K562 (cell line): ENCODE measurements around the gene LTA. TPM values are rescaled to one million over a fixed set of nuclear protein-coding genes. Genes with fewer than 3 reads are reported as not detected.

Experiments
- CBFB ChIP-seq: sonication (generic); formaldehyde crosslinking; IDR thresholded peaks from 2 replicates; pipeline ENCODE4 v1.4.0; 2020; ENCODE audit warnings: mild to moderate bottlenecking, missing genetic modification reagents
- CBX2 ChIP-seq: fragments of 200-600 bp; sonication (generic); IDR thresholded peaks from one replicate; pipeline ENCODE4 v1.6.1; 2012; ENCODE audit warnings: mild to moderate bottlenecking, low read length, inconsistent platforms; ENCODE audit not compliant: insufficient read depth, poor library complexity, severe bottlenecking
- CREB3L1 ChIP-seq: fragments of 450-650 bp; IDR thresholded peaks from 2 replicates; pipeline ENCODE4 v1.6.1; 2014; ENCODE audit warnings: low read depth, mild to moderate bottlenecking, moderate library complexity, borderline replicate concordance
- DACH1 ChIP-seq: fragments of 450-650 bp; IDR thresholded peaks from 2 replicates; pipeline ENCODE4 v1.6.1; 2018; ENCODE audit not compliant: partially characterized antibody
- FOXM1 ChIP-seq, 2 experiments: fragments of 450-650 bp in 1 of 2; sonication (generic) in 1 of 2; formaldehyde crosslinking in 1 of 2; IDR thresholded peaks; 2 replicates each; pipeline versions ENCODE4 v1.6.1 to v1.9.0; 2017 to 2022; ENCODE audit warnings: low read depth in 2 of 2, mild to moderate bottlenecking in 2 of 2, missing genetic modification reagents in 1 of 2, moderate library complexity in 1 of 2
- HDAC1 ChIP-seq, 2 experiments: fragments of 450-650 bp; IDR thresholded peaks; 2 replicates each; pipeline ENCODE4 v1.6.1; 2016 to 2017; ENCODE audit warnings: inconsistent platforms in 1 of 2, mild to moderate bottlenecking in 1 of 2, moderate library complexity in 1 of 2
- KLF10 ChIP-seq: fragments of 250-450 bp; sonication (Bioruptor Pico); IDR thresholded peaks from 2 replicates; pipeline ENCODE4 v1.6.1; 2021; ENCODE audit warnings: matching md5 sums
- MBD2 ChIP-seq: sonication (generic); IDR thresholded peaks from 2 replicates; pipeline ENCODE4 v1.6.1; 2016; ENCODE audit warnings: low read depth, borderline replicate concordance
- RBBP5 ChIP-seq: fragments of 200-600 bp; sonication (generic); IDR thresholded peaks from 2 replicates; pipeline ENCODE4 v1.6.1; 2012; ENCODE audit warnings: borderline replicate concordance, mild to moderate bottlenecking, low read length, control low read depth, inconsistent platforms; ENCODE audit not compliant: insufficient read depth, poor library complexity, severe bottlenecking
- ZBTB34 ChIP-seq: fragments of 250-450 bp; sonication (Bioruptor Pico); IDR thresholded peaks from 2 replicates; pipeline ENCODE4 v1.8.0; 2021; ENCODE audit warnings: mild to moderate bottlenecking, moderate library complexity
- polyA plus RNA-seq, 8 experiments: library from polyadenylated mRNA; depleted of rRNA in 4 of 8; stranded (reverse) in 5 of 8; unstranded in 3 of 8; fragments of >200 nt; fragmentation: Nextera tagmentation in 2 of 8; fragmentation: Illumina TruSeq in 1 of 8; extraction: Ambion mirVana in 2 of 8; extraction: Trizol in 1 of 8; gene quantifications; 2 replicates each; pipeline versions ENCODE4 v1.2.1 to v1.2.3, GENCODE V29; 2011 to 2014; ENCODE audit warnings: inconsistent platforms in 1 of 8, missing spikeins in 1 of 8
- total RNA-seq, 7 experiments: library from RNA; depleted of rRNA in 6 of 7; stranded (reverse); fragments of >200 nt in 6 of 7; fragmentation: Illumina TruSeq in 2 of 7; extraction: Trizol in 2 of 7; gene quantifications; 2 replicates each; pipeline versions ENCODE4 v1.2.1 to v1.2.3, GENCODE V29; 2011 to 2021; ENCODE audit warnings: low replicate concordance in 1 of 7
- TF ChIP-seq, protein P1 (sequence below): IDR thresholded peaks from 2 replicates; pipeline ENCODE4 v1.6.1; 2014; ENCODE audit warnings: antibody characterized with exemption
- TF ChIP-seq, protein P2 (sequence below), 2 experiments: fragments of 150-350 bp in 1 of 2; IDR thresholded peaks; 2 replicates each; pipeline ENCODE4 v1.6.1; 2012 to 2016; ENCODE audit warnings: low read depth in 2 of 2, low read length in 2 of 2, mild to moderate bottlenecking in 1 of 2, moderate library complexity in 1 of 2

Gene LTA
- total and polyA plus RNA-seq, 9 of the 15 experiments (the other 6 are each of a cell fraction or from before 2014, with no cell fraction given) = 0.80 TPM; not detected in 8

DNA sequence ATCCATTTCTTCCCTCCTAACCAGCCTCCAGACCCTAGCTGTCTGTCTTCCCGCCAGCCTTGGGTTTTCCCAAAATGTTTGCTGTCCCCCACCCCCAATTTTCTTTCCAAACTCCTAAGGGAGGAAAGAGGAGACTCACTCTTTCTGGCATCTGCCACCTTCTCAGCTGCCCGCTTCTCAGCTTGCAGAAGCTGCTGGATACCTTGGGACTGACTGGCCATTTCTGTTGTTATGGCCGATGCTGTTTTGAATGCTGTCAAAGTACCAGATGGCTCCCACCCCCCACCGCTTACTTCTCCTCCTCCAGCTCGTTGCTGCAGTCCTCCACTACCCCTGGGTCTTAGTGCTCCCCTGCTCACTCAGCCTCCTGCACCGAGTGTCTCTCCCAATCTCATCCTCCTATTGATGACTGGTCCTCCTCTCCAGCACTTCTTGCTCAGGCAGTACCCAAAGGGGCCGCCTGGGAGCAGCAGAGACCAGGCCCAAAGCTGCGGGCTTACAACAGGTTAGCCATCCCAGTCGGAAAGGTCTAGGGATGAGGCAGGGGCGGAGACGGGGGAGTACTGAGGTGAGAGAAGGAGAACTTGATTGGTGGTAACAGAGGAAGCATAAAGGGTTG is 25.6 kb upstream of the LTA start, which contains the start of gene ATP6V1G2 (continued):
- TF ChIP-seq DACH1 (no peak), KLF10 (no peak), CBFB (no peak), MBD2 (no peak), HDAC1 (IDR thresholded peaks at IDR 0.05) (no peak), FOXM1 (IDR thresholded peaks at IDR 0.05; ENCODE audit: low read depth) (peak; percentile 34; the same call in 1 of the 2 replicates), FOXM1 (CRISPR knock-in tag; IDR thresholded peaks at IDR 0.05; ENCODE audit: low read depth) (no peak), CREB3L1 (no peak), CBX2 (no peak), ZBTB34 (CRISPR knock-in tag) (no peak), RBBP5 (no peak)
- TF ChIP-seq, protein P1, sequence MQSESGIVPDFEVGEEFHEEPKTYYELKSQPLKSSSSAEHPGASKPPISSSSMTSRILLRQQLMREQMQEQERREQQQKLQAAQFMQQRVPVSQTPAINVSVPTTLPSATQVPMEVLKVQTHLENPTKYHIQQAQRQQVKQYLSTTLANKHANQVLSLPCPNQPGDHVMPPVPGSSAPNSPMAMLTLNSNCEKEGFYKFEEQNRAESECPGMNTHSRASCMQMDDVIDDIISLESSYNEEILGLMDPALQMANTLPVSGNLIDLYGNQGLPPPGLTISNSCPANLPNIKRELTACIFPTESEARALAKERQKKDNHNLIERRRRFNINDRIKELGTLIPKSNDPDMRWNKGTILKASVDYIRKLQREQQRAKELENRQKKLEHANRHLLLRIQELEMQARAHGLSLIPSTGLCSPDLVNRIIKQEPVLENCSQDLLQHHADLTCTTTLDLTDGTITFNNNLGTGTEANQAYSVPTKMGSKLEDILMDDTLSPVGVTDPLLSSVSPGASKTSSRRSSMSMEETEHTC = no peak
- TF ChIP-seq, protein P2, sequence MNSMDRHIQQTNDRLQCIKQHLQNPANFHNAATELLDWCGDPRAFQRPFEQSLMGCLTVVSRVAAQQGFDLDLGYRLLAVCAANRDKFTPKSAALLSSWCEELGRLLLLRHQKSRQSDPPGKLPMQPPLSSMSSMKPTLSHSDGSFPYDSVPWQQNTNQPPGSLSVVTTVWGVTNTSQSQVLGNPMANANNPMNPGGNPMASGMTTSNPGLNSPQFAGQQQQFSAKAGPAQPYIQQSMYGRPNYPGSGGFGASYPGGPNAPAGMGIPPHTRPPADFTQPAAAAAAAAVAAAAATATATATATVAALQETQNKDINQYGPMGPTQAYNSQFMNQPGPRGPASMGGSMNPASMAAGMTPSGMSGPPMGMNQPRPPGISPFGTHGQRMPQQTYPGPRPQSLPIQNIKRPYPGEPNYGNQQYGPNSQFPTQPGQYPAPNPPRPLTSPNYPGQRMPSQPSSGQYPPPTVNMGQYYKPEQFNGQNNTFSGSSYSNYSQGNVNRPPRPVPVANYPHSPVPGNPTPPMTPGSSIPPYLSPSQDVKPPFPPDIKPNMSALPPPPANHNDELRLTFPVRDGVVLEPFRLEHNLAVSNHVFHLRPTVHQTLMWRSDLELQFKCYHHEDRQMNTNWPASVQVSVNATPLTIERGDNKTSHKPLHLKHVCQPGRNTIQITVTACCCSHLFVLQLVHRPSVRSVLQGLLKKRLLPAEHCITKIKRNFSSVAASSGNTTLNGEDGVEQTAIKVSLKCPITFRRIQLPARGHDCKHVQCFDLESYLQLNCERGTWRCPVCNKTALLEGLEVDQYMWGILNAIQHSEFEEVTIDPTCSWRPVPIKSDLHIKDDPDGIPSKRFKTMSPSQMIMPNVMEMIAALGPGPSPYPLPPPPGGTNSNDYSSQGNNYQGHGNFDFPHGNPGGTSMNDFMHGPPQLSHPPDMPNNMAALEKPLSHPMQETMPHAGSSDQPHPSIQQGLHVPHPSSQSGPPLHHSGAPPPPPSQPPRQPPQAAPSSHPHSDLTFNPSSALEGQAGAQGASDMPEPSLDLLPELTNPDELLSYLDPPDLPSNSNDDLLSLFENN (IDR thresholded peaks at IDR 0.05; ENCODE audit: low read depth in 2 of 2, low read length in 2 of 2) = no peak
